Retina (tissue), 1 donor: ENCODE data around the gene MLST8.
"Not testable (repeated sequence)": the region's sequence is repeated elsewhere in the genome, so short reads cannot be mapped to it uniquely, and the experiment has no call there.

ENCODE experiments used
- DNase-seq: peaks from one replicate; pipeline ENCODE4 v3.0.0-alpha.2; 2016

The MLST8 gene

GRCh38 chr16:2252806-2253148, 47.5 kb downstream of the MLST8 start:
- no peak for DNase-seq

DNA sequence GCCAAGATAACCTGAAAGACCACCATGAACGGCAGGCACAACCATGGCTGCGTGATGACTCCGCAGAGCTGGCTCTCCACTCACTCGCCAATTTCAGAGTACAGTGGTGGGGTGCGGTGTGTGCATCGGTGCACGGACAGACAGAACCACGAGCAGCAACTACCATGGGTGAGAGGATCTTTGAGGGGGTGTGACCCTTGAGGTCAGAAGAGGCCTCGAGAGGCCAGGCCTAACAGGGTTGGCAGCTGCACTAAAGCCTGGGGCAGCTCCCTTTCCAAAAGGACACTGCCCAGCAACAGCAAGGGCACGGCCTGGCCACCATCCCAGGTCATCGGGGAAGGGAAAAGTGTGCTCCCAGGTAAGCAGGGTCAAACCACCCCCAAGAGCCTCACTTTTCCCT, 48.0 kb downstream of the MLST8 start:
- no peak for DNase-seq

DNA sequence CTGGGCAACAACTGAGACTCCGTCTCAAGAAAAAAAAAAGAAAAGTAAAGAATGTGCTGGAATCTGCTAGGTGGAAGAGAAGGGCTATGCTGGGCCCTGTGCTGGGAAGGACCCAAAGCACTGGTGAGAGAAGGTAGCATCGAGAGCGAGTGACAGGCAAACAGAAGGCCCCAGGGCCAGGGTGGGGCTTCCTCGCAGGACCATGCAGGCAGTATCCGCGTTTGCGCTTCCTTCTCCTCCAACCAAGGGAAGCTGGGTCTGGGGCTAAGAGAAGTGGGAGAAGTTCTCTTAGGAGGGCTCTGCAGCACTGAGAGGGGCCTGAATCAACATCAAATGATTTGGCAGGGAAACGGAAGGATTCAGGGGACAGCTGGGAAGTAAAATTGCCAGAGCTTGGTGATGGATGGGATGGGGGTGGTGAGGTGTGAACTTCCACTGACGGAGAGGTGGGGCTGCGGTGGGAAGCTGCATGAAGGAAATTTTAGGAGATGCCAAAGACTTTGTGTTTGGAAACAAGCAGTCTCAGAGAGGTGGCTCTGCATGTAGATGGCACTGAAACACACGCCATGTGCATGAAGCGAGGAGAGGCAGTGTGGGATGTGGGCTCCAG, 51.4 kb downstream of the MLST8 start:
- no peak for DNase-seq

- no peak for DNase-seq
These were observed 52.5 kb downstream of the MLST8 start for GRCh38 chr16:2257726-2258125.

DNA sequence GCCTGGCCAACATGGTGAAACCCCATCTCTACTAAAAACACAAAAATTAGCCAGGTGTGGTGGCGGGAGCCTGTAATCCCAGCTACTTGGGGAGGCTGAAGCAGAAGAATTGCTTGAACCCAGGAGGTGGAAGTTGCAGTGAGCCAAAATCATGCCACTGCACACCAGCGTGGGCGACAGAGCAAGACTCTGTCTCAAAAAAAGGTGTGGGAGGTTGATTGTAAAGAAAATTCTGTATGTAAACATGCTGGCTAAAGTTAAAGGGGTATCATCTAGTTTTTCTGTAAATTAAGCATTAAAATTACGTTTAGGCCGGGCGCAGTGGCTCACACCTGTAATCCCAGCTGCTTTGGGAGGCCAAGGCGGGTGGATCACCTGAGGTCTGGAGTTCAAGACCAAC, 53.3 kb downstream of the MLST8 start:
- not testable (repeated sequence) for DNase-seq
